Measurements from ENCODE around the gene BCAS3.

The BCAS3 gene

GRCh38 chr17:61285526-61286320 lies 608.1 kb downstream of the BCAS3 start:
- peak; percentile 88 for DNase-seq (ENCODE audit: low read depth, low spot score)

GRCh38 chr17:61286449-61286848 lies 608.8 kb downstream of the BCAS3 start:
- no peak for DNase-seq (ENCODE audit: low read depth, low spot score)

GRCh38 chr17:61289408-61290385 lies 612.0 kb downstream of the BCAS3 start:
- no peak for DNase-seq (ENCODE audit: low read depth, low spot score)

GRCh38 chr17:61291451-61292285 lies 614.0 kb downstream of the BCAS3 start:
- no peak for DNase-seq (ENCODE audit: low read depth, low spot score)

- DNase-seq (ENCODE audit: low read depth, low spot score) = no peak
These were observed 616.6 kb downstream of the BCAS3 start for GRCh38 chr17:61294286-61294685.

GRCh38 chr17:61294777-61295176 lies 617.1 kb downstream of the BCAS3 start:
- no peak for DNase-seq (ENCODE audit: low read depth, low spot score)

GRCh38 chr17:61296058-61296457 lies 618.4 kb downstream of the BCAS3 start:
- DNase-seq (ENCODE audit: low read depth, low spot score) = no peak

- no peak for DNase-seq (ENCODE audit: low read depth, low spot score)
These were observed 622.2 kb downstream of the BCAS3 start for GRCh38 chr17:61299517-61300513.

- DNase-seq (ENCODE audit: low read depth, low spot score) = no peak
These were observed 625.5 kb downstream of the BCAS3 start for GRCh38 chr17:61302953-61303816.

- no peak for DNase-seq (ENCODE audit: low read depth, low spot score)
These were observed 626.1 kb downstream of the BCAS3 start for GRCh38 chr17:61303817-61304096.

GRCh38 chr17:61305024-61305423 lies 627.4 kb downstream of the BCAS3 start:
- no peak for DNase-seq (ENCODE audit: low read depth, low spot score)

- DNase-seq (ENCODE audit: low read depth, low spot score) = no peak
These were observed 628.4 kb downstream of the BCAS3 start for GRCh38 chr17:61306003-61306402.

- peak; percentile 86 for DNase-seq (ENCODE audit: low read depth, low spot score)
These were observed 630.5 kb downstream of the BCAS3 start for GRCh38 chr17:61307905-61308886.

GRCh38 chr17:61309362-61310256 lies 632.0 kb downstream of the BCAS3 start:
- no peak for DNase-seq (ENCODE audit: low read depth, low spot score)

GRCh38 chr17:61310590-61310989 lies 632.9 kb downstream of the BCAS3 start:
- DNase-seq (ENCODE audit: low read depth, low spot score) = no peak

GRCh38 chr17:61312406-61313295 lies 635.0 kb downstream of the BCAS3 start:
- DNase-seq (ENCODE audit: low read depth, low spot score) = no peak

Data from brain pericyte (primary cell).